ENCODE data around the gene IPMK.
"Not testable (repeated sequence)": the region's sequence is repeated elsewhere in the genome, so short reads cannot be mapped to it uniquely, and the experiment has no call there.

The IPMK gene

DNA sequence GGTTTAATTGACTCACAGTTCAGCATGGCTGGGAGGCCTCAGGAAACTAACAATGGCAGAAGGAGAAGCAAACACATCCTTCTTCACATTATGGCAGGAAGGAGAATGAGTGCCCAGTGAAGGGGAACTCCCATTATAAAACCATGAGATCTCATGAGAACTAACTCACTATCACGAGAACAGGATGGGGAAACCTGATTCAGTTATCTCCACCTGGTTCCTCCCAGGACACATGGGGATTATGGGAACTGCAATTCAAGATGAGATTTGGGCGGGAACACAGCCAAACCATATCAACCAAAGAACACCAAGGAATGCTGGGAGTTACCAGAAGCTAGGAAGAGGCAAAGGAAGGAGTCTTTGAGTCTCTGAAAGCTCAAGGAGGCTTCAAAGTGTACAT, 94.3 kb downstream of the IPMK start:
- no peak for DNase-seq
- intact Hi-C loops (cut with DNase I), result no loop called here

DNA sequence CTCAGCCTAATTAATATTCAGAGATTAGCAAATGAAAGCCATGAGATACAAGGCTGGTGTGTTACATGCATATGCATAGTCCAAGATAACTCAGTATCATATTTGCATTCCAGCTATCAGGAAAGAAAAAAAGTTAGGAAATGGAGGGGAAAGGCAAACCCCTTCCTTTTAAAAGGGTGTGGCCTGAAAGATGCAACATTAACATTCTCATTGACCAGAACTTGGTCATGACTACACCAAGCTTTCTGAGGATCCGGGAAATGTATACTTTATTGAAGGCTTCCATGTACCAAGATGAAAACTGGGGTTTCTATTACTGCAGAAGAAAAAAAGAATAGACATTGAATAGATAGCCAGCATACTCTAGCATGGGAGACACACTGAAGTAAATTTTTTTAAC, 96.5 kb downstream of the IPMK start:
- no peak for DNase-seq
- intact Hi-C loops (cut with DNase I), result no loop called here

GRCh38 chr10:58164517-58164916, 103.2 kb downstream of the IPMK start:
- DNase-seq, result no peak
- intact Hi-C loops (cut with DNase I), result no loop called here

DNA sequence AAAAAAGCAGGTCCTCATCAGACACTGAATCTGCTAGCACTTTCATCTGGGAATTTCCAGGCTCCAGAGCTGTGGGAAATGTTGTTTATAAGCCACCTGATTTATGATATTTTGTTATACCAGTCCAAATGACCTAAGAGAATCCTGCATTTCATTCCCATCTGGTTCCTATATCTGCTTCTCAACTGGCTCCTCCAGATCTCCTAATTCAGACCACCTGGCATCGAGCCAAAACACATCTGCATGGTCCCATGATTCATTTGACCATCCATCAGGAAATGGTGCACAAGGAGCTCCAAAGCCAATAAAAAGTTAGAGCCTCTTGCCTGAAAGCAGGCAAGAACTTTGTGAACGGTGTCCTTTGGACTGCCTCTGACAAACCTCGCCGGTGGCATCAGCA, 108.9 kb downstream of the IPMK start:
- peak in 1 of 10 donors; percentile 71 for DNase-seq

DNA sequence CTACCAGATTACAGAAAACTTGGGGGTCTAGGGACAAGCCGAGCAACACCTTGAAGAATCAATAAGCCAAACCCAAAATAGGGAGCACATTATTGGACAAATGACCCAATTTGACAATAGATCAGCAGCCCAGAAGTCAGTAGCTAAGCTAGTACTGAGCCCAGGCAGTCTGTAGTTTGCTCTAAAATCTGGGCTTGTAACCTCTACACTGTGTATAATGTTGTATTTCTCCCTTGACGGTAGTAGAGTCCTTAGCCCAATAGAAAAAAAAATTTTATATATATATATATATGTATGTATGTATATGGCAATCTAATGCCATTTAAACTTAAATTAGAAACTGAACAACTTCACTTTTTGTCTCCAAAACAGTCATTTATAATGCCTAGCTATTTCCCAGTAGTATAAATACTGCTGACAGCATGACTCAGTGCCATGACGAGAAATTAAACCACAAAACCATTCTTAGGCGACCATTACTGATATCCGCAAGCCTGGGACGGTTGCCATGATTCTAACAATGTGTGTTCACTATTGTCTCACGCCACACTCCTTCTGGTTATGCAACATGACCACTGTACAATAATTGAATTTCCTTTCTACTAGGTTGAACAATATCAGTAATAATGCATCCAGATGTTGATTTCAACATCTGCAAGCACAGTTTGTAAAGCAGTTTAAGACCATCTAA, 110.5 kb downstream of the IPMK start:
- DNase-seq, result no peak
- intact Hi-C loops (cut with DNase I), result no loop called here

More for the DNA sequence above, 108.9 kb downstream of the IPMK start:
- intact Hi-C loops (cut with DNase I), result no loop called here

GRCh38 chr10:58155941-58156340, 111.8 kb downstream of the IPMK start:
- DNase-seq; intact Hi-C loops (cut with DNase I): not testable (repeated sequence)

GRCh38 chr10:58153751-58154150, 113.9 kb downstream of the IPMK start:
- intact Hi-C loops (cut with DNase I), result loop anchor here (5.0 kb wide), 1 partner anchor 571 kb away; no protein-coding TSS in a partner anchor
- DNase-seq, result no peak

GRCh38 chr10:58152673-58153263, 114.9 kb downstream of the IPMK start:
- intact Hi-C loops (cut with DNase I), result loop anchor here (5.0 kb wide), 1 partner anchor 570 kb away; no protein-coding TSS in a partner anchor
- peak in 8 of 10 donors; percentile 39 to 89 (median 66) for DNase-seq

DNA sequence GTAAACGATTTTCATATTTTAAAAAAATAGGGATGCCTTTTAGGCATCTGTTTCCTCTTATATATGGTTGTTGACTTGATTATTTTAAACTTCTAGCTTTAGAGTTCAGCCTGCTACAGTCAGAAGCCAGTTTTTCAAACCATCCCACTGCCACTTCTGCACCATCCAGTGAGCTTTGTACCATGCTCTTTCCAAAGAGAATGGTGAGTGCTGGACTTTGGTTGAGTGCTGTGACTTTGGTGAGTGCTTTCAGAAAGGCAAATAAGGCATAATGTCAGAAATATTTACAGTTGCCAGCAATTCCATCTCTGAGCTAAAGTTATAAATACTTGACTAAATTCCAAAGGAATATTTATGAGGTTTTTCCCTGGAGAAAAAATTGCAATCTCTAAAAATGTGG, 117.4 kb downstream of the IPMK start:
- intact Hi-C loops (cut with DNase I), result loop anchor here (5.0 kb wide), 1 partner anchor 568 kb away; no protein-coding TSS in a partner anchor
- DNase-seq, result no peak

DNA sequence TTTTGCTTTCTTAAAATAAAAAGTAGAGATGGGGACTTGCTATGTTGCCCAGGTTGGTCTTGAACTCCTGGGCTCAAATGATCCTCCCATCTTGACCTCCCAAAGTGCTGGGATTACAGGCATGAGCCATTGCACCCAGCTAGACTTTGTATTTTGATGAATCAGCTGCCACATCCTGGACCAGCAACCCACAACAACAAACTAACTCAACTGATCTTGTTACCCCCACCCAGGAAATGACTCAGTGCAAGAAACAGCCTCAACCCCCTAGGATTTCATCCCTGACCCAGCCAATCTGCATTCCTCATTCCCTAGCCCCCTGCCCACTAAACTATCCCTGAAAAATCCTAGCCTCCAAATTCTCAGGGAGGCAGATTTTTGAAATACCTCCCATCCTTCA, 123.8 kb downstream of the IPMK start:
- intact Hi-C loops (cut with DNase I), result no loop called here
- no peak for DNase-seq
